Loucy (cell line): ENCODE measurements around the gene MAJIN.

Experiments used
- H2AFZ ChIP-seq: fragments of 200-600 bp; sonication (generic); 2 replicates; pipeline ENCODE4 v1.6.0; 2016; ENCODE audit warnings: antibody characterized with exemption, mild to moderate bottlenecking, low read length, moderate library complexity
- H3F3A ChIP-seq: fragments of 200-600 bp; 2 replicates; pipeline ENCODE4 v1.6.0; 2016; ENCODE audit warnings: antibody characterized with exemption, low read depth, mild to moderate bottlenecking
- H3K27me3 ChIP-seq: fragments of 200-600 bp; sonication (generic); 2 replicates; pipeline ENCODE4 v1.6.1; 2014; ENCODE audit warnings: low read length, mild to moderate bottlenecking; ENCODE audit not compliant: insufficient read depth, poor library complexity, severe bottlenecking
- H3K36me3 ChIP-seq: fragments of 200-600 bp; sonication (generic); 2 replicates; pipeline ENCODE4 v1.6.1; 2016; ENCODE audit warnings: low read length; ENCODE audit not compliant: insufficient read depth
- H3K4me1 ChIP-seq: fragments of 200-600 bp; sonication (generic); 2 replicates; pipeline ENCODE4 v1.5.1; 2014; ENCODE audit warnings: low read length, mild to moderate bottlenecking; ENCODE audit not compliant: insufficient read depth, poor library complexity, severe bottlenecking
- H3K4me2 ChIP-seq: fragments of 200-600 bp; sonication (generic); 2 replicates; pipeline ENCODE4 v1.6.0; 2014; ENCODE audit warnings: antibody characterized with exemption, low read length, low read depth, mild to moderate bottlenecking; ENCODE audit not compliant: poor library complexity, severe bottlenecking
- H3K4me3 ChIP-seq: fragments of 200-600 bp; sonication (generic); 2 replicates; pipeline ENCODE4 v1.5.1; 2014; ENCODE audit warnings: low read length, mild to moderate bottlenecking, mixed read lengths; ENCODE audit not compliant: poor library complexity, severe bottlenecking
- H3K79me2 ChIP-seq: fragments of 200-600 bp; sonication (generic); 2 replicates; pipeline ENCODE4 v1.6.1; 2014; ENCODE audit warnings: low read length; ENCODE audit not compliant: insufficient read depth
- H3K9ac ChIP-seq: fragments of 200-600 bp; sonication (generic); 2 replicates; pipeline ENCODE4 v1.6.0; 2014; ENCODE audit warnings: mild to moderate bottlenecking, low read depth, low read length, moderate library complexity; ENCODE audit not compliant: poor library complexity, severe bottlenecking
- H3K9me2 ChIP-seq: fragments of 200-600 bp; sonication (generic); replicated peaks from 2 replicates; pipeline ENCODE4 v1.6.1; 2016; ENCODE audit warnings: low read depth, low read length, mixed read lengths
- H3K9me3 ChIP-seq: fragments of 200-600 bp; sonication (generic); 2 replicates; pipeline ENCODE4 v1.6.1; 2014; ENCODE audit warnings: mild to moderate bottlenecking, antibody characterized with exemption, low read length, low read depth; ENCODE audit not compliant: insufficient read depth
- H4K20me1 ChIP-seq: fragments of 200-600 bp; sonication (generic); 2 replicates; pipeline ENCODE4 v1.6.0; 2014; ENCODE audit warnings: antibody characterized with exemption, low read length, mild to moderate bottlenecking; ENCODE audit not compliant: insufficient read depth, poor library complexity, severe bottlenecking
- CTCF ChIP-seq: fragments of 200-600 bp; sonication (generic); conservative IDR thresholded peaks from 2 replicates; pipeline ENCODE4 v1.5.1; 2014; ENCODE audit warnings: mild to moderate bottlenecking, antibody characterized with exemption, low read length
- EZH2phosphoT487 ChIP-seq: fragments of 200-600 bp; IDR thresholded peaks from 2 replicates; pipeline ENCODE4 v1.6.1; 2018; ENCODE audit warnings: antibody characterized with exemption, mild to moderate bottlenecking, moderate library complexity, borderline replicate concordance

The MAJIN gene

GRCh38 chr11:64936539-64936938 is 35.4 kb downstream of the MAJIN start:
- no peak overlapping the region for H3K9ac ChIP-seq
- no peaks in the 10 kb centered on the region for H3K79me2 ChIP-seq
- H3F3A ChIP-seq, result no peaks in the 10 kb centered on the region
- H3K27me3 ChIP-seq, result no peaks in the 10 kb centered on the region
- no peaks in the 10 kb centered on the region for H4K20me1 ChIP-seq
- no peak overlapping the region for H3K4me3 ChIP-seq
- no peaks in the 10 kb centered on the region for H3K9me3 ChIP-seq
- no peaks in the 10 kb centered on the region for H3K4me1 ChIP-seq
- no peak overlapping the region for H2AFZ ChIP-seq
- H3K4me2 ChIP-seq, result no peak overlapping the region
- H3K9me2 ChIP-seq, result no peaks in the 10 kb centered on the region
- no peak for TF ChIP-seq CTCF
- no peak for TF ChIP-seq EZH2phosphoT487
- H3K36me3 ChIP-seq, result no peaks in the 10 kb centered on the region

DNA sequence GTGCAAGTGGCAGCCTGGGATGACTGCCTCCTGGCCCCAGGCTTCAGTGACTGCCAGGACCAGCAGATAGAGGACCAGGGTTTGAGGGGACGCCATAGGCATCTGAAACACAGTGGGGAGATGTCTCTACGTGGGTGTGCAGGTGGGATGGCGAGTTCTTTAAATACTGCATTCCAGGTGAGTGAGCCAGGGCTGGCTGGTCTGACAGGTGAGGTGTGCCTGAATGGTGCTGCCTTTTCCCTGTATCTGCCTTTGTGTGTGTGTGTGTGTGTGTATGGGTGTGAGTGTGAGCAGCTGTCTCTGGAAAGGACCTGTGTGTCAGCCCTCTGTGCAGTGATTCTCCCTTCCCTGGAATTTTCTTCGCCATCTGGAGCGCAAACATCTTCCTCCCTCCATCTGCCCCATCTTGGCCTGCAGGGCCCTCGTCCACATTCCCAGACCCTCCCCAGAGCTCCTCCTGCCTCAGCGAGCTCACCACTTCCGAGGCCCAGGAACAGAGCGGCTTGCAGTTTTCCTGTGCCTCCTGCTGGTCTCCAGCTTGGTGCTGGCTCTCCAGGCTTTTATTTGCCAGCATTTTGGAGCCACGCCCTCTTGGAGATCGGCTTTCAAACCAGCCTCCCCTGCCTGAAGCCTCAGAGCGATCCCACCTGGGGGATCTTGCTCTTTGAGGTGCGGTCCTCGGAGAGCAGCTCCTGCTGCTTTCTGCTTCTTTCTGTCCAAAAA is 36.4 kb downstream of the MAJIN start, which contains the start of gene GPHA2:
TSS of gene GPHA2 (minus strand) at position 535 of the 723 bp plus-strand sequence. CDS start at position 102, 433 bp downstream.
- H3K4me3 ChIP-seq, result no peak within 1 kb of the TSS
- H3K4me1 ChIP-seq, result no peaks in the 10 kb centered on the region
- H4K20me1 ChIP-seq, result no peaks in the 10 kb centered on the region
- no peak within 1 kb of the TSS for H3K9ac ChIP-seq
- H3K9me2 ChIP-seq, result no peaks in the 10 kb centered on the region
- H3K4me2 ChIP-seq, result no peak within 1 kb of the TSS
- H3F3A ChIP-seq, result no peaks in the 10 kb centered on the region
- H3K79me2 ChIP-seq, result no peaks in the 10 kb centered on the region
- H3K27me3 ChIP-seq, result no peaks in the 10 kb centered on the region
- no peaks in the 10 kb centered on the region for H3K9me3 ChIP-seq
- H2AFZ ChIP-seq, result no peak within 1 kb of the TSS
- TF ChIP-seq CTCF (no peak), EZH2phosphoT487 (no peak)
- H3K36me3 ChIP-seq, result no peaks in the 10 kb centered on the region

GRCh38 chr11:64934682-64935358 is 37.1 kb downstream of the MAJIN start:
- Histone ChIP-seq H3F3A (no peaks in the 10 kb centered on the region), H3K4me3 (no peak overlapping the region), H2AFZ (no peak overlapping the region), H3K79me2 (no peaks in the 10 kb centered on the region), H3K27me3 (no peaks in the 10 kb centered on the region), H3K9me2 (no peaks in the 10 kb centered on the region), H4K20me1 (no peaks in the 10 kb centered on the region), H3K9me3 (no peaks in the 10 kb centered on the region), H3K4me2 (no peak overlapping the region), H3K4me1 (no peaks in the 10 kb centered on the region), H3K9ac (no peak overlapping the region), H3K36me3 (no peaks in the 10 kb centered on the region)
- TF ChIP-seq EZH2phosphoT487, result no peak
- no peak for TF ChIP-seq CTCF
